Endodermal cell (in vitro differentiated cells): Measurements from ENCODE around the gene C1orf210. TPM values are rescaled to one million over a fixed set of nuclear protein-coding genes. Genes with fewer than 3 reads are reported as not detected.

Experiments used
- DNase-seq: peaks from one replicate; pipeline ENCODE4 v3.0.0-alpha.2; 2017
- H3K27ac ChIP-seq: 2 replicates; pipeline ENCODE4 v1.5.1; 2013; ENCODE audit warnings: mild to moderate bottlenecking, low read depth, low read length, moderate library complexity
- H3K27me3 ChIP-seq: 2 replicates; pipeline ENCODE4 v1.6.1; 2013; ENCODE audit warnings: mild to moderate bottlenecking, low read length, moderate library complexity; ENCODE audit not compliant: insufficient read depth, control insufficient read depth, poor library complexity, severe bottlenecking
- H3K36me3 ChIP-seq: 2 replicates; pipeline ENCODE4 v1.7.0; 2013; ENCODE audit warnings: mild to moderate bottlenecking, low read length, moderate library complexity; ENCODE audit not compliant: control insufficient read depth, insufficient read depth
- H3K4me1 ChIP-seq: one replicate; pipeline ENCODE4 v1.7.0; 2013; ENCODE audit warnings: low read length; ENCODE audit not compliant: control insufficient read depth, insufficient read depth
- H3K4me3 ChIP-seq: 2 replicates; pipeline ENCODE4 v1.5.1; 2013; ENCODE audit warnings: mild to moderate bottlenecking, low read length, moderate library complexity
- H3K9ac ChIP-seq: 2 replicates; pipeline ENCODE4 v1.6.1; 2013; ENCODE audit warnings: mild to moderate bottlenecking, low read length, moderate library complexity; ENCODE audit not compliant: poor library complexity, severe bottlenecking; ENCODE audit errors: extremely low read depth
- H3K9me3 ChIP-seq: 2 replicates; pipeline ENCODE4 v1.6.1; 2013; ENCODE audit warnings: mild to moderate bottlenecking, low read length, moderate library complexity; ENCODE audit not compliant: control insufficient read depth
- H3K27ac Mint-ChIP-seq: 2 replicates; pipeline ENCODE4 v1.8.0; 2020; ENCODE audit warnings: mixed read lengths
- H3K27me3 Mint-ChIP-seq: 2 replicates; pipeline ENCODE4 v1.8.0; 2021; ENCODE audit warnings: mild to moderate bottlenecking, mixed read lengths; ENCODE audit not compliant: insufficient read depth
- H3K36me3 Mint-ChIP-seq: 2 replicates; pipeline ENCODE4 v1.8.0; 2020; ENCODE audit warnings: low read depth, mixed read lengths
- H3K4me1 Mint-ChIP-seq: 2 replicates; pipeline ENCODE4 v1.8.0; 2020; ENCODE audit warnings: mixed read lengths
- H3K4me3 Mint-ChIP-seq: 2 replicates; pipeline ENCODE4 v1.8.0; 2020; ENCODE audit warnings: mild to moderate bottlenecking, moderate library complexity, mixed read lengths
- H3K9me3 Mint-ChIP-seq: 2 replicates; pipeline ENCODE4 v1.8.0; 2020; ENCODE audit warnings: mild to moderate bottlenecking, mixed read lengths
- WGBS, 2 experiments: methylation state at CpG; one replicate each; pipeline versions ENCODE4 v1.1.5 to v1.1.7; 2013; ENCODE audit warnings: missing lambda C conversion rate in 2 of 2, mixed read lengths in 1 of 2; ENCODE audit not compliant: insufficient coverage in 1 of 2, insufficient read length in 1 of 2; 5-methylcytosine and 5-hydroxymethylcytosine counted together
- total RNA-seq, 2 donors: library from RNA; stranded (reverse); fragmentation: NEBNext Ultra II Directional in 1 of 2; extraction: Animal tissue kit (Norgen Biotek cat#: 25700) in 1 of 2; gene quantifications; 2 replicates in 1 of 2; 3 replicates in 1 of 2; pipeline ENCODE4 v1.2.1, GENCODE V29; 2021
- TF ChIP-seq, protein P1 (sequence below): fragments of 200-600 bp; sonication (generic); conservative IDR thresholded peaks from 2 replicates; pipeline ENCODE4 v1.5.0; 2021; ENCODE audit warnings: antibody characterized with exemption, mild to moderate bottlenecking

C1orf210 gene
- total RNA-seq, 2 donors from 2014 or later: 9.7 to 17.9 TPM

DNA sequence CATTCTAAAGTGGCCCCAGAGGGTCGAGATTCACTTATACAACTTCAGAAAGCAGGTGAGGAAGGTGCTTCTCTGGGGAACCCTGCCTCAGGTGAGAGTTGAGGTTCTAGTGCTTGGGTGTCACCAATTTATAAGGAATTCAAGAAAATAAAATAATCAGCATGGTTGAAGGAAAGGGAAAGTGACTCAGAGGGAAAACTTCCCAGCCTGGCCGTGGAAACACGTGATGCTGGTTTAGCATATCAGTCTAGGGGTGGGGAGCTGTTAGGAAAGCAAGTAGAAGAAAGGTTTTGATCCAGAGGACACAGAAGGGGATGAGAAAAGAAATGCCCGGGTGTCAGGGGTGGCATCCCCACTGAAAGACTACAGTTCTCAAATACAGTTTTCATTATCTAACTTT, 53.3 kb downstream of the C1orf210 start:
- H3K27me3 ChIP-seq: peaks cover 8% of the 10 kb centered on the region
- no peak overlapping the region for H3K27ac Mint-ChIP-seq
- H3K4me1 Mint-ChIP-seq: peaks cover 20% of the 10 kb centered on the region
- H3K9me3 ChIP-seq: no peaks in the 10 kb centered on the region
- H3K27ac ChIP-seq: no peak overlapping the region
- DNase-seq: no peak
- H3K36me3 ChIP-seq: no peaks in the 10 kb centered on the region
- TF ChIP-seq, protein P1, sequence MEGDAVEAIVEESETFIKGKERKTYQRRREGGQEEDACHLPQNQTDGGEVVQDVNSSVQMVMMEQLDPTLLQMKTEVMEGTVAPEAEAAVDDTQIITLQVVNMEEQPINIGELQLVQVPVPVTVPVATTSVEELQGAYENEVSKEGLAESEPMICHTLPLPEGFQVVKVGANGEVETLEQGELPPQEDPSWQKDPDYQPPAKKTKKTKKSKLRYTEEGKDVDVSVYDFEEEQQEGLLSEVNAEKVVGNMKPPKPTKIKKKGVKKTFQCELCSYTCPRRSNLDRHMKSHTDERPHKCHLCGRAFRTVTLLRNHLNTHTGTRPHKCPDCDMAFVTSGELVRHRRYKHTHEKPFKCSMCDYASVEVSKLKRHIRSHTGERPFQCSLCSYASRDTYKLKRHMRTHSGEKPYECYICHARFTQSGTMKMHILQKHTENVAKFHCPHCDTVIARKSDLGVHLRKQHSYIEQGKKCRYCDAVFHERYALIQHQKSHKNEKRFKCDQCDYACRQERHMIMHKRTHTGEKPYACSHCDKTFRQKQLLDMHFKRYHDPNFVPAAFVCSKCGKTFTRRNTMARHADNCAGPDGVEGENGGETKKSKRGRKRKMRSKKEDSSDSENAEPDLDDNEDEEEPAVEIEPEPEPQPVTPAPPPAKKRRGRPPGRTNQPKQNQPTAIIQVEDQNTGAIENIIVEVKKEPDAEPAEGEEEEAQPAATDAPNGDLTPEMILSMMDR: no peak
- WGBS, 2 experiments: 33 to 66% methylated on average over 2 to 4 of the region's 4 CpGs
- no peaks in the 10 kb centered on the region for H3K4me1 ChIP-seq
- H3K36me3 Mint-ChIP-seq: no peaks in the 10 kb centered on the region
- no peak overlapping the region for H3K4me3 Mint-ChIP-seq
- no peaks in the 10 kb centered on the region for H3K9me3 Mint-ChIP-seq
- H3K9ac ChIP-seq: no peak overlapping the region
- H3K4me3 ChIP-seq: no peak overlapping the region
- peaks cover 4% of the 10 kb centered on the region for H3K27me3 Mint-ChIP-seq

Other genes starting within 250 kb of the C1orf210 start
- gene EBNA1BP2, start 113.3 kb downstream of the C1orf210 start, total RNA-seq: 10 to 100 TPM; 50.2 to 51.7 TPM
- under 1 TPM; 0.82 to 0.90 TPM for gene CFAP57, start 113.3 kb downstream of the C1orf210 start, total RNA-seq
- 10 to 100 TPM; 11.7 to 16.6 TPM for gene TMEM125, start 15.6 kb downstream of the C1orf210 start, total RNA-seq
- under 1 TPM; 0.40 to 0.99 TPM for gene TIE1, start 15.4 kb upstream of the C1orf210 start, total RNA-seq
- 1 to 10 TPM in 1 of 2 donors, under 1 TPM in 1; 0.64 to 1.2 TPM for gene MPL, start 52.2 kb upstream of the C1orf210 start, total RNA-seq
- 100 to 1,000 TPM; 126 to 149 TPM for gene CDC20, start 73.4 kb upstream of the C1orf210 start, total RNA-seq
- 10 to 100 TPM; 24.4 to 28.3 TPM for gene ELOVL1, start 82.4 kb upstream of the C1orf210 start, total RNA-seq
- 10 to 100 TPM; 16.1 to 18.8 TPM for gene MED8, start 104.2 kb upstream of the C1orf210 start, total RNA-seq
- 10 to 100 TPM; 55.6 to 59.7 TPM for gene SZT2, start 104.3 kb upstream of the C1orf210 start, total RNA-seq
- 10 to 100 TPM; 34.4 to 34.8 TPM for gene HYI, start 168.3 kb upstream of the C1orf210 start, total RNA-seq
- 100 to 1,000 TPM; 203 to 250 TPM for gene PTPRF, start 245.3 kb upstream of the C1orf210 start, total RNA-seq